GM12891 (cell line): ENCODE data around the gene COL18A1.

Experiments used
- PAX5 ChIP-seq: IDR thresholded peaks from 2 replicates; pipeline ENCODE4 v1.6.1; 2011; ENCODE audit warnings: low read length, moderate library complexity, mild to moderate bottlenecking; ENCODE audit not compliant: insufficient read depth, severe bottlenecking
- POLR2A ChIP-seq: IDR thresholded peaks from 2 replicates; pipeline ENCODE4 v1.6.1; 2011; ENCODE audit warnings: low read depth, low read length, control low read depth
- POLR2AphosphoS5 ChIP-seq: IDR thresholded peaks from 2 replicates; pipeline ENCODE4 v1.6.1; 2011; ENCODE audit warnings: low read depth, low read length, control low read depth
- POU2F2 ChIP-seq: IDR thresholded peaks from 2 replicates; pipeline ENCODE4 v1.6.1; 2011; ENCODE audit warnings: low read depth, mild to moderate bottlenecking, control low read depth, low read length, moderate library complexity
- SPI1 ChIP-seq: IDR thresholded peaks from 2 replicates; pipeline ENCODE4 v1.6.1; 2011; ENCODE audit warnings: low read depth, low read length, control low read depth
- TAF1 ChIP-seq: IDR thresholded peaks from 2 replicates; pipeline ENCODE4 v1.6.1; 2011; ENCODE audit warnings: low read depth, low read length, control low read depth

- no peak for TF ChIP-seq POLR2A
- TF ChIP-seq POLR2AphosphoS5: no peak
- TF ChIP-seq TAF1: no peak
- no peak for TF ChIP-seq POU2F2
- no peak for TF ChIP-seq SPI1
- no peak for TF ChIP-seq PAX5
These were observed 30.5 kb downstream of the COL18A1 start for GRCh38 chr21:45435405-45435981.
